GM12801 (cell line): Measurements from ENCODE around the gene KIAA0825.

ENCODE experiments used
- CTCF ChIP-seq: IDR thresholded peaks from one replicate; pipeline ENCODE4 v1.5.1; 2011; ENCODE audit warnings: control low read depth; ENCODE audit not compliant: insufficient read length; ENCODE audit errors: extremely low read depth

Gene KIAA0825

GRCh38 chr5:94544031-94544650, 74.3 kb downstream of the KIAA0825 start:
- TF ChIP-seq CTCF = no peak

GRCh38 chr5:94540856-94541494, 77.4 kb downstream of the KIAA0825 start:
- no peak for TF ChIP-seq CTCF

GRCh38 chr5:94538260-94538659, 80.1 kb downstream of the KIAA0825 start:
- no peak for TF ChIP-seq CTCF

- no peak for TF ChIP-seq CTCF
These were observed 91.7 kb downstream of the KIAA0825 start for GRCh38 chr5:94526706-94527105.

- no peak for TF ChIP-seq CTCF
These were observed 93.3 kb downstream of the KIAA0825 start for GRCh38 chr5:94524841-94525697.

GRCh38 chr5:94523018-94523417, 95.4 kb downstream of the KIAA0825 start:
- TF ChIP-seq CTCF = no peak

- no peak for TF ChIP-seq CTCF
These were observed 96.3 kb downstream of the KIAA0825 start for GRCh38 chr5:94522117-94522516.
